GM12873 (cell line): ENCODE measurements around the gene UBE3B.

Experiments
- TF ChIP-seq, protein P1 (sequence below): IDR thresholded peaks from 2 replicates; pipeline ENCODE4 v1.5.1; 2012; ENCODE audit warnings: low read depth, mild to moderate bottlenecking, moderate library complexity, low read length, control low read depth; ENCODE audit not compliant: insufficient read depth; ENCODE audit errors: missing control alignments

UBE3B gene

DNA sequence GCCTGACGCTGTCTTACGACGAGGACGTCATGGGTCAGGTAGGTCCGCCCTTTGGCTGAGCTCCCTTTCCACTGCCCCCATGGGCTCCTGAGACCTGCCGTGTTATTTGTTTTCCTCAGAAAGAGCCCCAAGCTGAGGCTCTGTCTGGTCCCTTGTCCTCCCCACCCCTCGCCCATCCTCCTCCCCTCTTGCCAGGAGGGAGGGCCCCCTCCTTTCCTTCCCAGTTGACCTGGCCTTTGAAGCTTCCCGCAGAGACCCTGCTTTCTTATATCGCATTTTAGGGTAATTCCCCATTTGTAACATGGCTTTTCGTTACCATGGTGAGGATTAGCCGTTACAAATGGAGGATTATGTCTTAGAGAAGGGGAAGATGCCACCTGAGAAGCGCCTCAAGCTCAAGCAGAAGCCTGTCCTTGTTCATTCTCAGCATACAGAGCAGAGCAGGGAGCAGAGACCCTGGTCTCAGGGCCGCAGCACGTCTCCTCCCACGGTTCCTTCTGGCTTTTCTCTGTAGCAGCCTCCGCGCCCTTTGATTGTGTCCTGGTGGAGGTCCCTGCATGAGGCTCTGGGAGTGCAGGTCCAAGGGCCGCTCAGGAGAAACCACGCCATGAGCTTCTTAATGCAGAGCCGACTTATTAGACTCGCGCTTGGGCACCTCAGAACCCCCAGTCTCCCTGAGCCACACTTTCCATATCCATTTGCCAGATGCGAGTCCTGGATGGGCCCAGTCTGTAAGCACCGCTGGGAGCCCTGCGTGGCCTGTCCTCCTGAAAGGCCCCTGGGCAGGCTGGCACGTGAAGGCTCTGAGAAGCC lies 47.2 kb downstream of the UBE3B start:
- TF ChIP-seq, protein P1, sequence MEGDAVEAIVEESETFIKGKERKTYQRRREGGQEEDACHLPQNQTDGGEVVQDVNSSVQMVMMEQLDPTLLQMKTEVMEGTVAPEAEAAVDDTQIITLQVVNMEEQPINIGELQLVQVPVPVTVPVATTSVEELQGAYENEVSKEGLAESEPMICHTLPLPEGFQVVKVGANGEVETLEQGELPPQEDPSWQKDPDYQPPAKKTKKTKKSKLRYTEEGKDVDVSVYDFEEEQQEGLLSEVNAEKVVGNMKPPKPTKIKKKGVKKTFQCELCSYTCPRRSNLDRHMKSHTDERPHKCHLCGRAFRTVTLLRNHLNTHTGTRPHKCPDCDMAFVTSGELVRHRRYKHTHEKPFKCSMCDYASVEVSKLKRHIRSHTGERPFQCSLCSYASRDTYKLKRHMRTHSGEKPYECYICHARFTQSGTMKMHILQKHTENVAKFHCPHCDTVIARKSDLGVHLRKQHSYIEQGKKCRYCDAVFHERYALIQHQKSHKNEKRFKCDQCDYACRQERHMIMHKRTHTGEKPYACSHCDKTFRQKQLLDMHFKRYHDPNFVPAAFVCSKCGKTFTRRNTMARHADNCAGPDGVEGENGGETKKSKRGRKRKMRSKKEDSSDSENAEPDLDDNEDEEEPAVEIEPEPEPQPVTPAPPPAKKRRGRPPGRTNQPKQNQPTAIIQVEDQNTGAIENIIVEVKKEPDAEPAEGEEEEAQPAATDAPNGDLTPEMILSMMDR = no peak

DNA sequence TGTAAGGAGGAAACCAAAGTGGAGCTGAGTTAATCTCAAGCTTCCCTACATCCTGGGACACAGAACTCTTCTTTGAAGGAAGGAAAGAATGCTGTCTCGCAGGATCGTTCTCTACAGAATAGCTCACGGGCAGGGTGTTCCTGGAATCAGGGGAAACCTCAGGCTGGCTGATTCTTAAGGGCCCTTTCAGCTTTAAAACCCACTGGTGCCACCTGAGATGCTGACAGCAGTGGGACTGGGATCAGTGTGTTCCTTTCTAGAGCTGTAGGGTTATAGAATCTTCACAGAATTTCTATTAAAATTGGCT lies 47.8 kb downstream of the UBE3B start:
- TF ChIP-seq, protein P1 = no peak

DNA sequence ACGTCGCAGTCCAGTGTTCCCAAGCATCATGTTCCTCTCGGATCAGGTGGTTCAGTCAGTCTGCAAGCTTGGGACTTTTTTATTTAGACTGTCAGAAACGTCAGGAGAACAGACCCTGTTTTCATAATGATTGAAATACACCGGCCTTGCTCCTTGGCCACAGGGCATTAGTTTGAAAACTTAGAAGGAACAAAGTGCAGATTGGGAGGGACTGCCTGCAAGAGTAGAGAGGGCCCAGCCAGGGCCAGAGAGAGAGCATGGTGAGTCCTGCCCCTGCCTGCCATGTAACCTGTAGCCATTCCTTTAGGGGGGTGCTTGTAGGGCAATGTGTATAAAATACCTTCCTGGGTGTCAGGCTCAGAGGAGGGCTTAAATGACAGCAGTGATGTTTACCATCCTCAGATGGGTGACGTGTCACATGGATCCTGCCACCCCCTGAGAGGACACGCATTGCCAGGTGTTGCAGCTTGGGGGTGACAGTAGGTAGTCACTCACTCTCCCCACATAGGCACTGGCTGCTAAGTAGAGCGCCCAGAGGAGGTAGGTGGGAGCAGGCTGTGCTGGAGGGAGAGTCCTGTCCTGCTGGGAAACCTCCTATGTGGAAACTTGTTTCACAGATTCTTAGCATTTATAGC lies 50.2 kb downstream of the UBE3B start:
- TF ChIP-seq, protein P1 = no peak

DNA sequence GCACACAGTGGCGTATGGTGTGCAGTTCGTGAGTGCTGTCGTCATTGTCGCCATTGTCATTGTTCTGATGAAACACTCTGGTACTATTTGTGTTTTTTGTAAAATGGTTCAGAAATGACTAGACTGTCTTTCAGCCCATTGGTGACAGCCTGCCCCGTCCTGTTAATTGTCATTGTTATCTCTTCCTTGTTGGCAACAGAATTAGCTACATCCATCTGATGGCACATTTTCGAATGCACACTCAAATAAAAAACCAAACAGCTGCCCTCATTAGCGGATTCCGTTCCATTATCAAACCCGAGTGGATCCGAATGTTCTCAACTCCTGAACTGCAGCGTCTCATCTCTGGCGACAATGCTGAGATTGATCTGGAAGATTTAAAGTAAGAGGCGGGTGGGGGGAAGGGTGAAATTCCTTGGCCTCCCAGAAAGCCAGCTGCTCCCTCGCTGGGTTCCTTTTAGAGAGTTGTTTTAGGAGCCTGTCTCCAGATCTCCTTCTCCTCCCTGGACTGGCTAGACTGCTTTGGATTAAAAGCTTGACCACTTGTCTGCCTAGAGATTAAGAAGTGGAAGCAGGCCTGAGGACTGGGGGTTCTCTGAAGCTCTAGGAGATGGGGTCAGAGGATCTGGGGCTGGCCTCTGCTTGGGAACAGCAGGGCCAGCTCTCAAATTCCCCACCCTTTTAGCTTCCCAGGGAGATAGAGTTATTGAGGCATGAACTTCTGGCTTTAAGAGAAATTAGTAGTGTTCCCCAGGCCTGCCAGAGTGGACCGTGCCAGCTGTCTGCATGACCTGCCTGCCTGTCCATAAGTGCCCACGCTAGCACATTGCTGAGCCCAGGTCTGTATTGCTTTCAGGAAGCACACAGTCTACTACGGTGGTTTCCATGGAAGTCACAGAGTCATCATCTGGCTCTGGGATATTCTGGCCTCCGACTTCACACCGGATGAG lies 52.5 kb downstream of the UBE3B start:
- TF ChIP-seq, protein P1 = no peak

DNA sequence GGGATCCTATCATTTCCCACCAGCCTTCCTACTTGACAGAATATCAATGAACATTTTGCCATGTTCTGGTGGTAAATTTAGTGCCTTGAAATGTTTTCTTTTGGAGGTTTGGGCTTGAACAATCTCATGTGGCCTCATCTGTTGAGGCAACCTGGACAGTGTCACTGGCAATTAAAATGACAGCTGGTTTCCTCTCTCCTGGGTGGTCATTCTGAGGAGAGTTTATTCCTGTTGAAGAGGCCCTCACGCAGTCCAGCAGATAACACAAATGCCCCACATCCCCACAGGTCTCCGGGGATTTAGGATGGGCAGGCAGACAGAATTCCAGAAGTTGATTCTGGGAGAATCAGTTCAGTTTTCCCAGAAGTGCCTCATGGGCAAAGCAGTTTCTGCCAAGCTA lies 54.0 kb downstream of the UBE3B start:
- TF ChIP-seq, protein P1 = no peak

DNA sequence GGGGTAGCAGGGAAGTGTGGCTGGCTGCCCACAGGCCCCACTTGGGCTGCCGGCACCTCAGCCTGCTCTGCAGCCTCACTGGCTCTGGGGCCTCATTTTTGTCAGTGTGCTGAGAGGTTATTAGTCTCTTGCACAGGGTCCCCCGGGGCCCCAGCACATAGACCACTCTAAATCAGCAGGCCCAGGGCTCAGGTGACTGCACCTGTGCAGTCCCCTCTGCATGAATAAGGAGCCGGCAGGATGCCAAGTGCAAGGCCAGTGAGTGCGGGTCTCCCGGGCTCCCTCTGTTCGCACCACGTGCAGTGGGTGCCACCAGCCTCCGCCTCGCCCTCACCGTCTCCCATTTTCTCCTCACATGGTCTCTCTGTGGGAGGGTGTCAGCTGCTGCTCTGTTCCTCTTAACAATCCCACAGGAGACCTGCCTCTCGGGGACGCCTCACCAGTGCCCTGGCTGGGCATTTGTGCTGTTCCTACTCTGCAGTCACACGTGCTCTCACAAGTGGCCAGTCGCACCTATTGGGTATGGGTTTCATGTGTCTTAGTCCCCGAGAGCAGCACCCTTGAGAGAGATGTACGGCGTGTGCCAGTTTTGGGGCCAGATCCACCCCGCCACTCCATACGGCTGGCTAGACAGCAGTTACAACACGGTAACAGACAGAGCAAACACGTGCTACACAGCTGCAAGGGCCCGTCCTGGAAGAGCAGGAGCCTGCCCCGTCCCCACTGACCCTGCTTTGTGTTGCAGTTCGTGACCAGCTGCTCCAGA lies 55.5 kb downstream of the UBE3B start:
- TF ChIP-seq, protein P1 = no peak

DNA sequence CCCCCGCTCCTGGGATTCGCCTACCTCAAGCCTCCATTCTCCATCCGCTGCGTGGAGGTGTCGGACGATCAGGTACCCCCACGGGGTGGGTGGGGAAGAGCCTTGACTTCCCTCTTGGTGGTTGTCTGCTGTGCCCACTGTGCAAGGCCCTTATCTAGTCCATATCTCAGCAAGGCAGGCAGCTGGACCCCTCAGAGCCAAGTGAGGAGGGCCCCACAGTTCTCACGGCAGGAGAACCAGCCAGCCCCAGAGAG lies 56.0 kb downstream of the UBE3B start:
- TF ChIP-seq, protein P1 = no peak
